Measurements from ENCODE around the gene MAD1L1. TPM values are rescaled to one million over a fixed set of nuclear protein-coding genes. Genes with fewer than 3 reads are reported as not detected.

Gene MAD1L1
- total RNA-seq, 1 experiment from 2014 or later, result 50.8 TPM

GRCh38 chr7:2079332-2080059 lies 153.2 kb downstream of the MAD1L1 start:
- ChIA-PET CTCF (no interaction called here), POLR2A (ENCODE audit: unreplicated experiment) (no interaction called here)
- no peaks in the 10 kb centered on the region for H3K79me2 ChIP-seq (ENCODE audit: low read depth)
- no peaks in the 10 kb centered on the region for H3F3A ChIP-seq (ENCODE audit: insufficient read depth, low read depth)
- H3K9me2 ChIP-seq (ENCODE audit: insufficient read depth), result no peaks in the 10 kb centered on the region
- no TSS peak for BruUV-seq (replicated peaks)
- H3K36me3 ChIP-seq (ENCODE audit: low read depth), result no peaks in the 10 kb centered on the region
- no peak overlapping the region for H3K4me3 ChIP-seq
- no peaks in the 10 kb centered on the region for H3K9me3 ChIP-seq (ENCODE audit: insufficient read depth, low read depth)
- no peaks in the 10 kb centered on the region for H3K4me1 ChIP-seq (replicated peaks; ENCODE audit: insufficient read depth)
- peaks cover 12% of the 10 kb centered on the region for H4K20me1 ChIP-seq (ENCODE audit: insufficient read depth)
- H3K27me3 ChIP-seq (ENCODE audit: insufficient read depth, low read depth), result no peaks in the 10 kb centered on the region
- no peak overlapping the region for H2AFZ ChIP-seq
- H3K27ac ChIP-seq, result no peak overlapping the region
- no peak for DNase-seq
- H3K4me2 ChIP-seq, result no peak overlapping the region
- intact Hi-C loops (cut with micrococcal nuclease; ENCODE audit: unreplicated experiment), result no loop called here
- TF ChIP-seq CTCF (conservative IDR thresholded peaks at IDR 0.05) (no peak), EZH2 (IDR thresholded peaks at IDR 0.05; ENCODE audit: low read depth) (no peak)

GRCh38 chr7:2078899-2079298 lies 153.8 kb downstream of the MAD1L1 start:
- intact Hi-C loops (cut with micrococcal nuclease; ENCODE audit: unreplicated experiment), result no loop called here
- Histone ChIP-seq H3K27me3 (ENCODE audit: insufficient read depth, low read depth) (no peaks in the 10 kb centered on the region), H3K4me3 (no peak overlapping the region), H3K27ac (no peak overlapping the region), H3F3A (ENCODE audit: insufficient read depth, low read depth) (no peaks in the 10 kb centered on the region), H4K20me1 (ENCODE audit: insufficient read depth) (peaks cover 12% of the 10 kb centered on the region), H3K9me2 (ENCODE audit: insufficient read depth) (no peaks in the 10 kb centered on the region), H3K79me2 (ENCODE audit: low read depth) (no peaks in the 10 kb centered on the region), H3K4me1 (replicated peaks; ENCODE audit: insufficient read depth) (no peaks in the 10 kb centered on the region), H3K9me3 (ENCODE audit: insufficient read depth, low read depth) (no peaks in the 10 kb centered on the region), H3K36me3 (ENCODE audit: low read depth) (no peaks in the 10 kb centered on the region), H2AFZ (no peak overlapping the region), H3K4me2 (no peak overlapping the region)
- ChIA-PET CTCF (no interaction called here), POLR2A (ENCODE audit: unreplicated experiment) (no interaction called here)
- TF ChIP-seq EZH2 (IDR thresholded peaks at IDR 0.05; ENCODE audit: low read depth), result no peak
- no TSS peak for BruUV-seq (replicated peaks)
- no peak for DNase-seq

- no peaks in the 10 kb centered on the region for H3K9me2 ChIP-seq (ENCODE audit: insufficient read depth)
- no peaks in the 10 kb centered on the region for H3K36me3 ChIP-seq (ENCODE audit: low read depth)
- BruUV-seq (replicated peaks), result no TSS peak
- H3K27me3 ChIP-seq (ENCODE audit: insufficient read depth, low read depth), result no peaks in the 10 kb centered on the region
- H3F3A ChIP-seq (ENCODE audit: insufficient read depth, low read depth), result no peaks in the 10 kb centered on the region
- H3K4me1 ChIP-seq (replicated peaks; ENCODE audit: insufficient read depth), result no peaks in the 10 kb centered on the region
- no peaks in the 10 kb centered on the region for H3K9me3 ChIP-seq (ENCODE audit: insufficient read depth, low read depth)
- no peak overlapping the region for H3K4me2 ChIP-seq
- ChIA-PET CTCF (no interaction called here), POLR2A (ENCODE audit: unreplicated experiment) (no interaction called here)
- H2AFZ ChIP-seq, result no peak overlapping the region
- no peak overlapping the region for H3K27ac ChIP-seq
- TF ChIP-seq CTCF (conservative IDR thresholded peaks at IDR 0.05) (no peak), EZH2 (IDR thresholded peaks at IDR 0.05; ENCODE audit: low read depth) (no peak)
- DNase-seq, result no peak
- H4K20me1 ChIP-seq (ENCODE audit: insufficient read depth), result 0 out of 2 replicates have a peak, but pooled peaks cover 4% of the 10 kb centered on the region
- no peak overlapping the region for H3K4me3 ChIP-seq
- intact Hi-C loops (cut with micrococcal nuclease; ENCODE audit: unreplicated experiment), result no loop called here
- no peaks in the 10 kb centered on the region for H3K79me2 ChIP-seq (ENCODE audit: low read depth)
Observed at GRCh38 chr7:2076649-2077064, 156.1 kb downstream of the MAD1L1 start.

- no peak for DNase-seq
- H3K79me2 ChIP-seq (ENCODE audit: low read depth), result no peaks in the 10 kb centered on the region
- TF ChIP-seq EZH2 (IDR thresholded peaks at IDR 0.05; ENCODE audit: low read depth) (no peak), CTCF (conservative IDR thresholded peaks at IDR 0.05) (no peak)
- no peaks in the 10 kb centered on the region for H3F3A ChIP-seq (ENCODE audit: insufficient read depth, low read depth)
- intact Hi-C loops (cut with micrococcal nuclease; ENCODE audit: unreplicated experiment), result no loop called here
- no peaks in the 10 kb centered on the region for H3K36me3 ChIP-seq (ENCODE audit: low read depth)
- H3K27ac ChIP-seq, result no peak overlapping the region
- no peak overlapping the region for H2AFZ ChIP-seq
- ChIA-PET CTCF (no interaction called here), POLR2A (ENCODE audit: unreplicated experiment) (no interaction called here)
- no peaks in the 10 kb centered on the region for H3K27me3 ChIP-seq (ENCODE audit: insufficient read depth, low read depth)
- no peak overlapping the region for H3K4me3 ChIP-seq
- H3K9me3 ChIP-seq (ENCODE audit: insufficient read depth, low read depth), result no peaks in the 10 kb centered on the region
- H3K4me1 ChIP-seq (replicated peaks; ENCODE audit: insufficient read depth), result no peaks in the 10 kb centered on the region
- no peaks in the 10 kb centered on the region for H3K9me2 ChIP-seq (ENCODE audit: insufficient read depth)
- no peak overlapping the region for H3K4me2 ChIP-seq
- H4K20me1 ChIP-seq (ENCODE audit: insufficient read depth), result 0 out of 2 replicates have a peak, but pooled peaks cover 4% of the 10 kb centered on the region
- no TSS peak for BruUV-seq (replicated peaks)
Observed at GRCh38 chr7:2075811-2076210, 156.9 kb downstream of the MAD1L1 start.

Measured in PC-9 (cell line).